Measurements from ENCODE around the gene CEP95. TPM values are rescaled to one million over a fixed set of nuclear protein-coding genes. Genes with fewer than 3 reads are reported as not detected.

Gene CEP95
- total RNA-seq, 1 experiment from 2014 or later: 67.3 TPM

- no CpG with 5 or more reads among the region's 50 CpGs for WGBS (ENCODE audit: extremely low coverage, insufficient read length, low lambda C conversion rate)
- Mint-ChIP-seq H3K27me3 (ENCODE audit: low read depth) (peaks cover 3% of the 10 kb centered on the region), H3K36me3 (ENCODE audit: insufficient read depth in 1 of 3, low read depth in 3 of 3) (peaks cover 43 to 68% (median 60%) of the 10 kb centered on the region in 3 experiments), H3K4me3 (peak within 1 kb of the TSS; percentile 99), H3K9me3 (peaks cover 0 to 1% of the 10 kb centered on the region in 2 experiments; a peak in 3 of 5 replicates), H3K27ac (peak within 1 kb of the TSS; percentile 89 to 99 (median 98)), H3K4me1 (peaks cover 49 to 55% of the 10 kb centered on the region in 2 experiments)
- Histone ChIP-seq H4K5ac (ENCODE audit: insufficient read length, low read depth, low read length) (no peak within 1 kb of the TSS), H3K4me2 (ENCODE audit: insufficient read depth, insufficient read length, low read length) (peak within 1 kb of the TSS; percentile 87), H3K23me2 (ENCODE audit: insufficient read length, low read depth, low read length, poor library complexity, severe bottlenecking) (peaks cover 15% of the 10 kb centered on the region), H2BK120ac (ENCODE audit: low read depth, low read length, poor library complexity, severe bottlenecking) (no peak within 1 kb of the TSS), H3K23ac (ENCODE audit: insufficient read length, low read depth, low read length) (no peak within 1 kb of the TSS), H4K20me1 (ENCODE audit: control insufficient read depth, insufficient read depth, insufficient read length) (no peaks in the 10 kb centered on the region), H3K79me1 (ENCODE audit: insufficient read depth, low read depth, low read length, poor library complexity, severe bottlenecking) (peaks cover 2% of the 10 kb centered on the region), H4K91ac (ENCODE audit: insufficient read length, low read depth, low read length) (no peak within 1 kb of the TSS), H3K18ac (ENCODE audit: insufficient read length, low read depth, low read length) (peak within 1 kb of the TSS; percentile 1), H2AK5ac (ENCODE audit: insufficient read length, low read length) (no peak within 1 kb of the TSS), H2BK15ac (ENCODE audit: low read depth, low read length) (no peak within 1 kb of the TSS), H4K8ac (replicated peaks; ENCODE audit: insufficient read length, low read depth, low read length) (no peak within 1 kb of the TSS), H2AFZ (ENCODE audit: low read length) (peak within 1 kb of the TSS; percentile 50), H3K9me3 (ENCODE audit: control insufficient read depth, low read depth, low read length) (no peaks in the 10 kb centered on the region), H2BK12ac (ENCODE audit: insufficient read length, low read depth, low read length) (no peak within 1 kb of the TSS), H3T11ph (ENCODE audit: low read length) (no peak within 1 kb of the TSS), H3K9ac (ENCODE audit: extremely low read depth, insufficient read length, low read length) (peak within 1 kb of the TSS; percentile 77), H3K4ac (ENCODE audit: low read depth, low read length) (no peak within 1 kb of the TSS), H3K56ac (ENCODE audit: insufficient read length, low read depth, low read length) (no peak within 1 kb of the TSS), H2BK5ac (ENCODE audit: insufficient read length, low read length) (no peak within 1 kb of the TSS), H3K27me3 (ENCODE audit: insufficient read depth, low read length) (no peaks in the 10 kb centered on the region), H3K79me2 (ENCODE audit: insufficient read depth, low read length) (peaks cover 6% of the 10 kb centered on the region; the same call in 1 of the 2 replicates), H3K27ac (ENCODE audit: insufficient read length, low read depth, low read length) (peak within 1 kb of the TSS; percentile 49), H3K4me1 (ENCODE audit: insufficient read depth, low read length) (no peaks in the 10 kb centered on the region; the same call in 1 of the 2 replicates), H2BK20ac (ENCODE audit: low read depth, low read length, poor library complexity, severe bottlenecking) (no peak within 1 kb of the TSS), H3K14ac (ENCODE audit: insufficient read depth, low read length) (peak within 1 kb of the TSS; percentile 69; the same call in 1 of the 2 replicates)
- DNase-seq: peak; percentile 97
- TF ChIP-seq, protein P1, sequence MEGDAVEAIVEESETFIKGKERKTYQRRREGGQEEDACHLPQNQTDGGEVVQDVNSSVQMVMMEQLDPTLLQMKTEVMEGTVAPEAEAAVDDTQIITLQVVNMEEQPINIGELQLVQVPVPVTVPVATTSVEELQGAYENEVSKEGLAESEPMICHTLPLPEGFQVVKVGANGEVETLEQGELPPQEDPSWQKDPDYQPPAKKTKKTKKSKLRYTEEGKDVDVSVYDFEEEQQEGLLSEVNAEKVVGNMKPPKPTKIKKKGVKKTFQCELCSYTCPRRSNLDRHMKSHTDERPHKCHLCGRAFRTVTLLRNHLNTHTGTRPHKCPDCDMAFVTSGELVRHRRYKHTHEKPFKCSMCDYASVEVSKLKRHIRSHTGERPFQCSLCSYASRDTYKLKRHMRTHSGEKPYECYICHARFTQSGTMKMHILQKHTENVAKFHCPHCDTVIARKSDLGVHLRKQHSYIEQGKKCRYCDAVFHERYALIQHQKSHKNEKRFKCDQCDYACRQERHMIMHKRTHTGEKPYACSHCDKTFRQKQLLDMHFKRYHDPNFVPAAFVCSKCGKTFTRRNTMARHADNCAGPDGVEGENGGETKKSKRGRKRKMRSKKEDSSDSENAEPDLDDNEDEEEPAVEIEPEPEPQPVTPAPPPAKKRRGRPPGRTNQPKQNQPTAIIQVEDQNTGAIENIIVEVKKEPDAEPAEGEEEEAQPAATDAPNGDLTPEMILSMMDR (conservative IDR thresholded peaks at IDR 0.05): peak; percentile 76
Measured at GRCh38 chr17:64496786-64497564, 9.8 kb upstream of the CEP95 start, which contains the start of gene POLG2. POLG2 (minus strand) TSS chr17:64497054; CDS start chr17:64496968, 86 bp downstream.

All from H9 (cell line).